NCI-H446 treated with DMSO at 0.1 percent for 48 hours (cell line): ENCODE measurements around the gene RLN3.
"Not testable (repeated sequence)": the region's sequence is repeated elsewhere in the genome, so short reads cannot be mapped to it uniquely, and the experiment has no call there.

Source experiments
- DNase-seq: peaks from one replicate; lab custom pipeline; 2025; lab: John Stamatoyannopoulos, UW

Gene RLN3

DNA sequence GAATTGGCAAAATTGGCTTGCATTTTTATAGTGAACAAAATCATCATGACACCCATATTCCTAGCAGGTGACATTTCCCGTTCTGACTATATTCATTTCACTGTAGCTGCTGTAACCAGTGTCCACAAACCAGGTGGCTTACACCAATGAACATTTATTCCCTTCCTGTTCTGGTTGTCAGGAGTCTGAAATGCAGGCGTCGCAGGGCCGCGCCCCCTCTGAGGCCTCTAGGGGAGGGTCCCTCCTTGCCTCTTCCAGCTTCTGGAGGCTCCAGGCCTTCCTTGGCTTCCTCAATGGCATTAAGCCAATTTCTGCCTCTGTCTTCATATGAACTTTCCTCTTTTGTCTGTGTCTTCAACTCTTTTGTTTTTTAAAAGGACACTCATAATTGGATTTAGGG, 6.5 kb upstream of the RLN3 start:
- DNase-seq: no peak

DNA sequence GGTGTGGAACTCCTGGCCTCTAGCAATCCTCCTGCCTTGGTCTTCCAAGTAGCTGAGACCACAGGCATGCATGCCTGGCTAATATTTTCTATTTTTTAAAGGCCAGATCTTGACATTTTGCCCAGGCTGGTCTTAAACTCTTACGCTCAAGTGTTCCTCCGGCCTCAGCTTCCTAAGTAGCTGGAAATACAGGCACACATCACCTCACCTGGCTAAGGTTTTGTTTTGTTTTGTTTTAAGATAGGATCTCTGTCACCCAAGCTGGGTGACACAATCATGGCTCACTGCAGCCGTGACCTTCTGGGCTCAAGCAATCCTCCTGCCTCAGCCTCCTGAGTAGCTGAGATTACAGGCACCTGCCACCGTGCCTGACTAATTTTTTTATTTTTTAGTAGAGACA, 5.5 kb upstream of the RLN3 start:
- no peak for DNase-seq

DNA sequence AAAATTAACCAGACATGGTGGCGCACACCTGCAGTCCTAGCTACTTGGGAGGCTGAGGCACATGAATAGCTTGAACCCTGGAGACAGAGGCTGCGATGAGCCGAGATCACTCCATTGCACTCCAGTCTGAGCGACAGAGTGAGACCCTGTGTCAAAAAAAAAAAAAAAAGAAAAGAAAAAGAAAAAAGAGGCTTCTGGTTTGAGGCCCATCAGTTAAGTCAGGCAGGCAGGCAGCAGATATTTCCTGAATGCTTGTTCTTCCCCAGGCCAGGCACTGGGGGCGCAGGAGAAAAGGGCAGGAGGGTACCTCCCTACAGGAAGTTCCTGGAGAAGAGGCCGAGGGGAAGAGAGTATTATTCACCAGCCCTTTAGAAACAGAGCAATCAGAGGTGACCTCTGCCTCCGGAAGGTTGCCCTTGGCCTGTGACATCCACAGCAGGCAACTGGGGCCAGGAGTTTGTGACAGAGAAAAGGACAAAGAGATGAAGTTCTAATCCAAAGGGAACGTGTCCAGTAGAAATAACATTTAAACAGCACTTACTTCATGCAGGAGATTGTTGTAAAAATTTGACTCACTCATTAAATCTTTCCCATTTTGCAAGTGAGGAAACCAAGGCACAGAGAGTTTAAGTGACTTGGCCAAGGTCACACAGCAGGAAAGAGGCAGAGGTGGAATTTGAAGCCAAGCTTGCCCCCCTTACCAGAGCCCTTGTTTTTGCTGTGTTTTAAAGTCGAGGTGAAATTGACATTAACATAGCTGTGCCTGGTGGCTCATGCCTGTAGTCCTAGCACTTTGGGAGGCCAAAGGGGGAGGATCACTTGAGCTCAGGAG, 4.3 kb upstream of the RLN3 start:
- DNase-seq: no peak

DNA sequence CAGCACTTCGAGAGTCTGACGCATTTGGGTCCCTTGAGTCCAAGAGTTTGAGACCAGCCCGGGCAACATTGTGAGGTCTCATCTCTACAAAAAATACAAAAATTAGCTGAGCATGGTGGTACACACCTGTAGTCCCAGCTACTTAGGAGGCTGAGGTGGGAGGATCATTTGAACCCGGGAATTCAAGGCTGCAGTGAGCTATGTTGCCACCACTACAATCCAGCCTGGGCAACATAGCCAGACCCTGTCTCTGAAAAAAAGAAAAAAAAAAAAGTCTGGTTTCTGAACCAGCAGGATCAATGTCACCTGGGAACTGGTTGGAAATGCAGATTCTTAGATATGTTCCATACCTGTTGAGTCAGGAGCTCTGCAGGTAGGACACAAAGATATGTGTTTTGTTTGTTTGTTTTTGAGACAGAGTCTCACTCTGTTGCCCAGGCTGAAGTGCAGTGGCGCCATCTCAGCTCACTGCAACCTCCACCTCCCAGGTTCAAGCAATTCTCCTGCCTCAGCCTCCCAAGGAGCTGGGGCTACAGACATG, 1.2 kb upstream of the RLN3 start:
- DNase-seq: not testable (repeated sequence)

DNA sequence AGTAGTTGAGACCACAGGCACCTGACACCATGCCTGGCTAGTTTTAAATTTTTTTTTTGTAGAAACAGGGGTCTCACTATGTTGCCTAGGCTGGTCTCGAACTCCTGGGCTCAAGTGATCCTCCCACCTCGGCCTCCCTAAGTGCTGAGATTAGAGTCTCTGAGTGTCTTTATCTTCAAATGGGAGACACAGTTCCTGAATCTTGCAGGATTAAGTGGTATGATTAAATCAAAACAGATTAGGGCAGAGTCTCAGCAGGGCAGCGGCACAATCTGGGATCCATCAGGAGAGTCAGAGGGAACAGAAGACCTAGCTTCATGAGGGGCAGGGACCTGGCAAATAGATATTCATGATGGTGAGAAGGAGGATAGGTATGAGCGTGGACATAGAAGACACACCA, 953 bp downstream of the RLN3 start:
- DNase-seq: no peak

DNA sequence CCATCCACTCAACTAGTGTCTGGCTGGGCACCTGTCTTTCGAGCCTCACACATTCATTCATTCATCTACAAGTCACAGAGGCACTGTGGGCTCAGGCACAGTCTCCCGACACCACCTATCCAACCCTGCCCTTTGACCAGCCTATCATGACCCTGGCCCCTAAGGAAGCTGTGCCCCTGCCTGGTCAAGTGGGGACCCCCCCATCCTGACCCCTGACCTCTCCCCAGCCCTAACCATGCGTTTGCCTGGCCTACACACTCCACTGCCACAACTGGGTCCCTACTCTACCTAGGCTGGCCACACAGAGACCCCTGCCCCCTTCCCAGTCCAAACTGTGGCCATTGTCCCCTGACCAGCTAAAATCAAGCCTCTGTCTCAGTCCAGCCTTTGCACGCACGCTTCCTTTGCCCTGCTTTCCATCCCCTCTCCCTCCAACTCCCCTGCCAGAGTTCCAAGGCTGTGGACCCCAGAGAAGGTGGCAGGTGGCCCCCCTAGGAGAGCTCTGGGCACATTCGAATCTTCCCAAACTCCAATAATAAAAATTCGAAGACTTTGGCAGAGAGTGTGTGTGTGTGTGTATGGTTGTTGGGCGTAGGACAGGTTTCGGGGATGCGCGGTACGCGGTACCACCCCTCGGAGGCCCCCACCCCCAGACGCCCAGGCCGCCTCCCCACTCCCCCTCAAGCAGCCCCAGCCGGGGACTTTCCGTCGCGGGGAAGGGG, 3.2 kb downstream of the RLN3 start:
- no peak for DNase-seq

DNA sequence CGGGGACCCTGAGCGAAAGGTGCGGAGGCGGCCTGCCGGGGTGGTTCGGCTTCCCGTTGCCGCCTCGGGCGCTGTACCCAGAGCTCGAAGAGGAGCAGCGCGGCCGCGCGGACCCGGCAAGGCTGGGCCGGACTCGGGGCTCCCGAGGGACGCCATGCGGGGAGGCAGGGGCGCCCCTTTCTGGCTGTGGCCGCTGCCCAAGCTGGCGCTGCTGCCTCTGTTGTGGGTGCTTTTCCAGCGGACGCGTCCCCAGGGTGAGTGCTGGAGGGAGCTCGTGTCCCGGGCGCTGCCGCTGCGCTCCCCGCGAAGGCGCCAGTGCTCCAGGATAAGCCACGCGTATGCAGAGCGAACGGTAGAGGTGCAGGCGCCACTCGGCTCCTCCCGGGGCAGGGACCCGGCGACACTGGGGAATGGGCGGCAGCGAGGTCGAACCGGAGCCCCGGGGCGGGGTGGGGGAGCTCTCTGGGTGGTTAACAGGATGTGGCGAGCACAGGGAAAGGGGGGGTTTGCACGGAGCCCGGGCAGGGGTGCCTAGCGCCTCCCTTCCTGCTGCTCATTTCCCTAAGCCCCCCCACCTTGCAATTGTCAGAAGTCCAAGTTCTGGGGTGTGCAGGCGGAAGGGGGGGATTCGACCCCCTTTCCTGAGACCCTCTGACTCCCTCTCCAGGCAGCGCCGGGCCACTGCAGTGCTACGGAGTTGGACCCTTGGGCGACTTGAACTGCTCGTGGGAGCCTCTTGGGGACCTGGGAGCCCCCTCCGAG, 4.0 kb downstream of the RLN3 start, which contains the start of gene IL27RA:
TSS of gene IL27RA (plus strand) at position 44 of the 762 bp plus-strand sequence. CDS start at position 155, 111 bp downstream.
- peak; percentile 14 for DNase-seq

DNA sequence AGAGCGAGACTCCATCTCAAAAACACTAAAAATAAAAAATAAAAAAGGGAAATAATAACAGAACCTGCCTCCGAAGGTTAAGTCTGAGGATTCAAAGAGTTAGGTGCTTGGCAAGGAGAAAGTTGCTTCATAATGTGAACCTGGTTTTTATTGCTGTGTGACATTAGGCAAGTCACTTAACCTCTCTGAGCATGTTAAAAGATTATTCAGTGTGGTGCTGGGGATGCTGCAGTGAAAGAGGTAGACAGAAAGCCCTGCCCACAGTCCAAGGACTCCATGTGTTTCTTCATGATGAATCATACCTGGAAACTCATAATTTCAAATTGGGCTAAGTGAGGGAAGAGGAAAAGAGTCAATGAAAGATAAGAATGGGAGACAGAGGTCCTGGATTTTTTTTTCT, 6.0 kb downstream of the RLN3 start:
- no peak for DNase-seq

DNA sequence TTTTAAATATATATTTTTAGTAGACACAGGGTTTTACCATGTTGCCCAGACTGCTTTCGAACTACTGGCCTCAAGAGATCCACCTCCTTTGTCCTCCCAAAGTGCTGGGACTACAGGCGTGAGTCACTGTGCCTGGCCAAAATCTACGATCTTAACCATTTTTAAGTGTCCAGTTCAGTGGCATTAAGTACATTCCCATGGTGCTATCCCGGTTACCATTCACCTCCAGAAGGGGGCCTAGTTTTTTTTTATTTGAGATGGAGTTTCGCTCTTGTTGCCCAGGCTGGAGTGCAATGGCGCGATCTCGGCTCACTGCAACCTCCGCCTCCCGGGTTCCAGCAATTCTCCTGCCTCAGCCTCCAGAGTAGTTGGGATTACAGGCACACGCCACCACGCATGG, 7.2 kb downstream of the RLN3 start:
- DNase-seq: not testable (repeated sequence)

DNA sequence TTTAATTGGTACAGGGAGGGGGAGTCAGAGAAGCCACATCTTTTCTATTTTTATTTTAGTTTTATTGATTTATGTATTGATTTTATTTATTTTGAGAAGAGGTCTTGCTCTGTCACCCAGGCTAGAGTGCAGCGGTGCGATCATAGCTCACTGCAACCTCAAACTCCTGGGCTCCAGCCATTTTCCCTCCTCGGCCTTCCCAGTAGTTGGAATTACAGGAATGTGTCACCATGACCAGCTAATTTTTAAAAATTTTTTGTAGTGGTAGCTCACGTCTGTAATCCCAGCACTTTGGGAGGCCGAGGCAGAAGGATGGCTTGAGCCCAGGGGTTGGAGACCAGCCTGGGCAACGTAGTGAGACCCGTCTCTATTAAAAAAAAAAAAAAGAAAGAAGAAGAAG, 7.8 kb downstream of the RLN3 start:
- no peak for DNase-seq

DNA sequence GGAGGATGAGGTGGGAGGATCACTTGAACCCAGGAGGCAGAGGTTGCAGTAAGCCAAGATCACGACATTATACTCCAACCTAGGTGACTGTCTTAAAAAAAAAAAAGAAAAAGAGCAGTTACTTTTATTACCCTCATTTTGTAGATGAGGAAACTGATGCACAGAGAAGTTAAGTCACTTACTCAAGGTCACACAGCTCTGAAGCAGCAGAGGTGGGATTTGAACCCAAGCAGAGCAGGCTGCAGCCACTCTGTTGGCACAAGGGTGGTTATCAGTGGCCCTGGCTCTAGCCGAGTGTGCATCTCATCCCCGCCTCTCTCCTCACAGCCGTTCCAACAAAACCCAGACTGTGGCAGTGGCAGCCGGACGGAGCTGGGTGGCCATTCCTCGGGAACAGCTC, 11.2 kb downstream of the RLN3 start:
- no peak for DNase-seq

DNA sequence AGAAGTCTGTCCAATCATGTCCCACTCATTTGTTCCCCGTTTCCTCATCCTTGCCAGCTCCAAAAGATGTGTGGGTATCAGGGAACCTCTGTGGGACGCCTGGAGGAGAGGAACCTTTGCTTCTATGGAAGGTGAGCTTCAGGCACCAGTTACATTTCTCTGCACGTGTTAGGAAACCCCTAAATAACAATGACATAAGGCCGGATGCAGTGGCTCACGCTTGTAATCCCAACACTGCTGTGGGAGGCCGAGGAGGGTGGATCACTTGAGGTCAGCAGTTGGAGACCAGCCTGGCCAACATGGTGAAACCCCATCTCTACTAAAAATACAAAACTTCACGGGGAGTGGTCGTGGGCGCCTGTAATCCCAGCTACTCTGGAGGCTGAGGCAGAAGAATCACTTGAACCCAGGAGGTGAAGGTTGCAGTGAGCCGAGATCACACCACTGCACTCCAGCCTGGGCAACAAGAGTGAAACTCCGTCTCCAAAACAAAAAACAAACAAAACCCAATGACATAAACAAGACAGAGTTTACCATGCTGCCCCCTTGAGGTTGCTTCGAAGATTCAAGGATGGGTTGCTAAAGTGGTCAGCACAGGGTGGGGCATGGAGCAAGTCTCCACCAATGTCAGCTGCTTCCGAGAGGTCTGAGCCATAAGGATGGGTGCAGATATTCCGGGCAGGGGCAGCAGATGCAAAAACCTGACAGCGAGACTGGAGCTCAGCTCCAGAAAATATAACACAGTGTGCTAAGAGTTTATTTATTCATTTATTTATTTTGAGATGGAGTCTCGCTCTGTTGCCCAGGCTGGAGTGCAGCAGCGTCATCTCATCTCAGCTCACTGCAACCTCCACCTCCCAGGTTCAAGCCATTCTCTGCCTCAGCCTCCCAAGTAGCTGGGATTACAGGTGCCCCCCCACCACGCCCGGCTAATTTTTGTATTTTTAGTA, 15.0 kb downstream of the RLN3 start:
- not testable (repeated sequence) for DNase-seq

DNA sequence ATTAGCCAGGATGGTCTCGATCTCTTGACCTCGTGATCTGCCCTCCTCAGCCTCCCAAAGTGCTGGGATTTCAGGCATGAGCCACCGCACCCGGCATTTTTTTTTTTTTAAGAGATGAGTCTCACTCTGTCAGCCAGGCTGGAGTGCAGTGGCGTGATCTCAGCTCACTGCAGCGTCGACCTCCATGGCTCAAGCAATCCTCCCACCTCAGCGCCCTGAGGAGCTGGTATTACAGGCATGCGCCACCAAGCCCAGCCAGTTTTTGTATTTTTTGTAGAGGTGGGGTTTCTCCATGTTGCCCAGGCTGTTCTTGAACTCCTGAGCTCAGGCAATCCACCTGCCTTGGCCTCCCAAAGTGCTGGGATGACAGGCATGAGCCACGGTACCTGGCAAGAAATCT, 19.9 kb downstream of the RLN3 start:
- DNase-seq: not testable (repeated sequence)

DNA sequence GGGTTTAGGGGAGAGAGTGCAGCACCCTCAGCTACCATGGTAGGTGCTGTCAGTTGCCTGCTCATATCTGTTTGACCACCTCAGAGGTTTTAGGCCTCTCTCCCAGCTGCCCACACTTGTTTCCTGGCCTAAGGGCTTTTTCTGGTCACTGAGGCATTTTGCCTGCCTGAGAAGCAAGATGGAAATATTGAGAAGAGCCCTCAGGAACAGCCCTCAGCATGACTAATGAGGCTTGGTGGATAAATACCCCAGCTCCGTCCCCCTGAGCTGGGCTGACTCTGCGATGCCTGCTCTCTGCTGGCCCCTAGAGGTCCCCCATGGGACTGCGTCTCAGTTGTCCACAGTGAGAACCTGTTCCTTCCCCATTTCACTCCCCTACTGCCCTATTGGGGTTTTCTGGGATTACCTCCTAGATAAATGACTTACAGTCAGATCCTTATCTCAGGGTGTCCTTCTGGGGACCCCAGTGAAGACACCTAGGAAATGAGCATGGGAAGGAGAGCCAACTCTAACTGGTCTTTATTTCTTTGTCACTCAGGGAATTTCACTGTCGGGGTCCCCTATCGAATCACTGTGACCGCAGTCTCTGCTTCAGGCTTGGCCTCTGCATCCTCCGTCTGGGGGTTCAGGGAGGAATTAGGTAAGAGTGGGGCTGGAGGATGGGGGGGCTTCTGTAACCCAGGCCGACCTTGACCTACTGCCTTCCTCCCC, 20.6 kb downstream of the RLN3 start:
- no peak for DNase-seq

DNA sequence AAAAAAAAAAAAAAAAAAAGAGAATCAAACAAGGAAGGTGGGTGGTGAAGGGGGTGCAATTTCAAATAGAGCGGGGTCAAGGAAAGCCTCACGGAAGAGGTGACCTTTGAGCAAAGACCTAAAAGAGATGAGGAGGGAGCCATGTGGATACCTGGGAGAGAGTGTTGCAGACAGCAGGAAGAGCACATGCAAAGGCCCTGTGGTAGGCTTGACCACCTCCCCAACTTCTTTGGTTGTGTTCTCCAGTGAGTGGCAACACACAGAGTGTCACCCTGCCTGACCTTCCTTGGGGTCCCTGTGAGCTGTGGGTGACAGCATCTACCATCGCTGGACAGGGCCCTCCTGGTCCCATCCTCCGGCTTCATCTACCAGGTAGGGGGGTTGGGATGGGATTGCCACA, 22.6 kb downstream of the RLN3 start:
- DNase-seq: no peak

DNA sequence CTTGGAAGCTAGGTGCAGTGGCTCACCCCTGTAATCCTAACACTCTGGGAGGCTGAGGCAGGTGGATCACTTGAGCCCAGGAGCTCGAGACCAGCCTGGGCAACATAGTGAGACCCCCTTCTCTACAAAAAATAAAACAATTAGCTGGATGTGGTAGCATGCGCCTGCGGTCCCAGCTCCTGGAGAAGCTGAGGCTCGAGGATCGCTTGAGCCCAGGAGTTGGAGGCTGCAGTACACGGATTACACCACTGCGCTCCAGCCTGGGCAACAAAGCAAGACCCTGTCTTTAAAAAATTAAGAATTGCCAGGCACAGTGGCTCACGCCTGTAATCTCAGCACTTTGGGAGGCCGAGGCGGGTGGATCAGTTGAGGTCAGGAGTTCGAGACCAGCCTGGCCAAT, 23.0 kb downstream of the RLN3 start:
- DNase-seq: not testable (repeated sequence)

DNA sequence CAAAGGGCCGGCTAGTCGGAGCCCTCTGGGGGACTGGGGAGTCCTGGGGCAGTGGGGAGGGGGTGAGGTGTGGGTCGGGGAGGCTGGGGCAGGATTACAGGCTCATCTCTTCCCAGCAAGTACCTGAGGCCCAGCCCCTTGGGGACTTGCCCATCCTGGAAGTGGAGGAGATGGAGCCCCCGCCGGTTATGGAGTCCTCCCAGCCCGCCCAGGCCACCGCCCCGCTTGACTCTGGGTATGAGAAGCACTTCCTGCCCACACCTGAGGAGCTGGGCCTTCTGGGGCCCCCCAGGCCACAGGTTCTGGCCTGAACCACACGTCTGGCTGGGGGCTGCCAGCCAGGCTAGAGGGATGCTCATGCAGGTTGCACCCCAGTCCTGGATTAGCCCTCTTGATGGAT, 24.0 kb downstream of the RLN3 start:
- no peak for DNase-seq

DNA sequence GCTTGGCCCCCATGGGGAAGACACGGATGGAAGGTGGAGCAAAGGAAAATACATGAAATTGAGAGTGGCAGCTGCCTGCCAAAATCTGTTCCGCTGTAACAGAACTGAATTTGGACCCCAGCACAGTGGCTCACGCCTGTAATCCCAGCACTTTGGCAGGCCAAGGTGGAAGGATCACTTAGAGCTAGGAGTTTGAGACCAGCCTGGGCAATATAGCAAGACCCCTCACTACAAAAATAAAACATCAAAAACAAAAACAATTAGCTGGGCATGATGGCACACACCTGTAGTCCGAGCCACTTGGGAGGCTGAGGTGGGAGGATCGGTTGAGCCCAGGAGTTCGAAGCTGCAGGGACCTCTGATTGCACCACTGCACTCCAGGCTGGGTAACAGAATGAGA, 24.5 kb downstream of the RLN3 start:
- no peak for DNase-seq

DNA sequence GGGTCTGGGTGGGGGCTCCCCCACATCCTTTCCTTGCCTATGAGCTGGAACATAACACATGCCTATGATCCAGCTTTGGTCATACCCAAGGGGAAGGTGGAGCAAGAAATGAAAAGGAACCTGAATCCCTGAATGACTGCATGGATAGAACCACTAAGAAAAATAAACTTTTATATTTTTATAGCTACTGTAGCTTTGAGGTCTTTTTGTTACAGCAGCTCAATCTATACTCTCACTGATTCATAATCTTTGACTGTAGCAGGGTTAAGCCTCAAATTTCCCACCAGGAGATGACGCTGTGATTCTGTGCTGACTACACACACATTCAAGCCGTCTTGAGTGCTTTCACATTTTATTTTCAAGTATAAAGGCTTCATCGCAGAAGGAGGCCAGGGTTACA, 25.1 kb downstream of the RLN3 start:
- no peak for DNase-seq

DNA sequence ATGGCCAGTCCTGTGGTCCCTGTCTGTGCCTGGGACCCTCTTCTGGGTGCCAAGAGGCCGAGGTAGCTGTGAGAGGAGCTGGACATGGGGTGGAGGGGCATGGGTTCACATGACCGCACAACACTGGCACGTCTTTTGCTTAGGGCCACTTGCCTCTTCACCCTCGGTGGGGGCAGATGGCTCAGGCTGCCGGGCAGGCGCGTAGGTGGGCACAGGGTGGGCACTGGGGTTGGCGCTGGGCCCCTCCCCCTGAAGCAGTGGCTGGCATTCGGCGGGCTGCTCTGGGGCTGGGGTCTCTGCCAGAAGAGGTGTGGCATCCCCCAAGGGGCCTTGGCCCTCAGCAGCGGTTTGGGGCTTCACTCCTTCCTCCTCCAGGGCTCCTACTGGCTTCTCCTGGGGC, 25.6 kb downstream of the RLN3 start:
- DNase-seq: no peak

DNA sequence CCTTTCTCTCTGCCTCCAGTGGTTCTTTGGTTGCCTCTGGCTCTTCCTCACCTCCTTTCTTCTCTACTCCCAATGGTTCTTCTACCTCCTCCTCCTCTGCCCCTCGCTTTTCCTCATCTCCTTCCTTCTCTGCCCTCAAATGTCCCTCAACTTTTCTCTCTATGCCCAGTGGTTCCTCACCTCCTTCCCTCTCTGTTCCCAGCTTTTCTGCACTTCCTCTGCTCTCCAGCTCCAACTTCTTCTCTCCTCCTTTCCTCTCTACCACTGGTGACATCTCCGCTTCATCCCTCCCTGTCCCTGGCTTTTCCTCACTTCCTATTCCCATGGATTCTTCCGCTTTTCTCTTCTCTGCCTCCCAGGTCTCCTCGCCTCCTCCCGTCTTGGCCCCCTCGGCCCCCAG, 26.2 kb downstream of the RLN3 start:
- no peak for DNase-seq
